B cell (primary cell): ENCODE data around the gene VASN. TPM values are rescaled to one million over a fixed set of nuclear protein-coding genes. Genes with fewer than 3 reads are reported as not detected.

Experiments used
- ATAC-seq: fragments of 200-7000 bp; cut with Tn5 transposase; one replicate; pipeline ENCODE4 v1.10.0; 2021; ENCODE audit warnings: low read depth, mild to moderate bottlenecking, moderate number of reproducible peaks, moderate library complexity
- CTCF ChIA-PET: fragments of 350-600 bp; sonication (Branson Sonifier 250); formaldehyde crosslinking; loops from one replicate; lab custom pipeline; 2021; ENCODE audit warnings: antibody characterized with exemption, inconsistent platforms; lab: Charles Lee
- POLR2A ChIA-PET: fragments of 350-600 bp; sonication (Branson Sonifier 250); formaldehyde crosslinking; loops from one replicate; lab custom pipeline; 2021; ENCODE audit warnings: antibody characterized with exemption; lab: Charles Lee
- DNase-seq: peaks from one replicate; pipeline ENCODE4 v3.0.0; 2013
- H2AFZ ChIP-seq: 2 replicates; pipeline ENCODE4 v1.6.1; 2012; ENCODE audit warnings: mild to moderate bottlenecking, low read depth, low read length; ENCODE audit not compliant: insufficient read depth, poor library complexity, severe bottlenecking
- H3K27ac ChIP-seq, 2 donors: 1 replicate in 1 of 2; 2 replicates in 1 of 2; pipeline ENCODE4 v1.5.1; 2012 to 2013; ENCODE audit warnings: low read length in 2 of 2, mild to moderate bottlenecking in 2 of 2, moderate library complexity in 1 of 2
- H3K27me3 ChIP-seq, 4 experiments: fragments of 200-600 bp in 1 of 4; sonication (generic) in 1 of 4; replicated peaks in 1 of 4; 1 replicate in 2 of 4; 2 replicates in 2 of 4; pipeline versions ENCODE4 v1.6.1 to v1.7.0; 2013 to 2016; ENCODE audit warnings: low read length in 3 of 4, mild to moderate bottlenecking in 2 of 4, mixed read lengths in 1 of 4, moderate library complexity in 1 of 4; ENCODE audit not compliant: insufficient read depth in 4 of 4, control insufficient read depth in 3 of 4; ENCODE audit errors: control extremely low read depth in 1 of 4
- H3K36me3 ChIP-seq, 2 experiments: replicated peaks in 1 of 2; 1 replicate in 1 of 2; 2 replicates in 1 of 2; pipeline versions ENCODE4 v1.6.1 to v1.7.1; 2013; ENCODE audit warnings: low read length in 1 of 2; ENCODE audit not compliant: insufficient read depth in 2 of 2, control insufficient read depth in 1 of 2; ENCODE audit errors: control extremely low read depth in 1 of 2, extremely low read depth in 1 of 2
- H3K4me1 ChIP-seq, 2 donors: fragments of 200-600 bp in 1 of 2; sonication (generic) in 1 of 2; 1 replicate in 1 of 2; 2 replicates in 1 of 2; pipeline versions ENCODE4 v1.5.1 to v1.6.1; 2013 to 2017; ENCODE audit warnings: low read length in 2 of 2; ENCODE audit not compliant: control insufficient read depth in 2 of 2, insufficient read depth in 2 of 2
- H3K4me2 ChIP-seq: replicated peaks from 2 replicates; pipeline ENCODE3; 2012; ENCODE audit warnings: mild to moderate bottlenecking, low read depth, low read length; ENCODE audit not compliant: poor library complexity, severe bottlenecking
- H3K4me3 ChIP-seq, 5 experiments: fragments of 200-600 bp in 1 of 5; sonication (generic) in 1 of 5; 1 replicate in 3 of 5; 2 replicates in 2 of 5; pipeline versions ENCODE4 v1.5.1 to v1.7.0; 2011 to 2016; ENCODE audit warnings: low read length in 4 of 5, mild to moderate bottlenecking in 4 of 5, low read depth in 2 of 5, control low read depth in 1 of 5, moderate library complexity in 1 of 5; ENCODE audit not compliant: insufficient read depth in 1 of 5; ENCODE audit errors: control extremely low read depth in 1 of 5, extremely low read depth in 1 of 5
- H3K79me2 ChIP-seq: fragments of 200-600 bp; sonication (generic); one replicate; pipeline ENCODE4 v1.6.0; 2016; ENCODE audit warnings: low read length; ENCODE audit not compliant: control insufficient read depth, insufficient read depth
- H3K9ac ChIP-seq: fragments of 200-600 bp; sonication (generic); 2 replicates; pipeline ENCODE4 v1.6.1; 2017; ENCODE audit warnings: mild to moderate bottlenecking, low read length, moderate library complexity
- H3K9me3 ChIP-seq, 3 donors: one replicate each; pipeline versions ENCODE4 v1.6.1 to v1.7.1; 2013; ENCODE audit warnings: low read length in 2 of 3; ENCODE audit not compliant: control insufficient read depth in 2 of 3, insufficient read depth in 1 of 3; ENCODE audit errors: control extremely low read depth in 1 of 3
- H4K20me1 ChIP-seq: 2 replicates; pipeline ENCODE4 v1.6.0; 2012; ENCODE audit warnings: mild to moderate bottlenecking, low read length; ENCODE audit not compliant: insufficient read depth, control insufficient read depth, poor library complexity, severe bottlenecking
- H3K27ac Mint-ChIP-seq: one replicate; pipeline ENCODE4 v1.8.0; 2021; ENCODE audit warnings: mixed read lengths
- H3K27me3 Mint-ChIP-seq: one replicate; pipeline ENCODE4 v1.8.0; 2021; ENCODE audit warnings: mixed read lengths
- H3K4me1 Mint-ChIP-seq: one replicate; pipeline ENCODE4 v1.8.0; 2021; ENCODE audit warnings: mixed read lengths
- H3K4me3 Mint-ChIP-seq: one replicate; pipeline ENCODE4 v1.8.0; 2021; ENCODE audit warnings: mixed read lengths
- H3K9me3 Mint-ChIP-seq: one replicate; pipeline ENCODE4 v1.8.0; 2022; ENCODE audit warnings: mixed read lengths; ENCODE audit not compliant: insufficient read depth
- CTCF ChIP-seq: fragments of 200-600 bp; IDR thresholded peaks from one replicate; pipeline ENCODE4 v1.8.0; 2022; ENCODE audit warnings: antibody characterized with exemption, mild to moderate bottlenecking
- EZH2 ChIP-seq: IDR thresholded peaks from 2 replicates; pipeline ENCODE4 v1.6.1; 2012; ENCODE audit warnings: borderline replicate concordance, low read depth, mild to moderate bottlenecking, moderate library complexity, low read length; ENCODE audit not compliant: insufficient read depth, poor library complexity, severe bottlenecking
- WGBS: methylation state at CpG from one replicate; pipeline ENCODE4 v1.1.5; 2013; ENCODE audit warnings: missing lambda C conversion rate; ENCODE audit not compliant: insufficient coverage; 5-methylcytosine and 5-hydroxymethylcytosine counted together
- intact Hi-C: fragments of 100-400 bp; cut with micrococcal nuclease; formaldehyde crosslinking; loops from one replicate; pipeline ENCODE4 v1.10.0; 2022
- polyA plus RNA-seq: library from polyadenylated mRNA; depleted of rRNA; stranded (reverse); fragments of >200 nt; gene quantifications from 2 replicates; pipeline ENCODE4 v1.2.3, GENCODE V29; 2012
- total RNA-seq, 2 donors: library from RNA; stranded (reverse); fragments of 120-200 nt in 1 of 2; gene quantifications; 1 replicate in 1 of 2; 2 replicates in 1 of 2; pipeline versions ENCODE4 v1.2.3 to v1.2.4, GENCODE V29; 2013 to 2022

Gene VASN
- total and polyA plus RNA-seq, 2 donors (not counting 1 experiment from before 2014, with no cell fraction given) = 0.57 to 0.76 TPM

- intact Hi-C loops = no loop called here
- H3K27ac Mint-ChIP-seq = no peak overlapping the region
- Histone ChIP-seq H3K79me2 (peaks cover 60% of the 10 kb centered on the region), H4K20me1 (peaks cover 97% of the 10 kb centered on the region), H3K4me3 (no peak overlapping the region), H2AFZ (no peak overlapping the region), H3K27ac (no peak overlapping the region), H3K4me2 (no peak overlapping the region), H3K4me1 (no peaks in the 10 kb centered on the region), H3K9me3 (no peaks in the 10 kb centered on the region), H3K9ac (no peak overlapping the region), H3K36me3 (peaks cover 0 to 78% of the 10 kb centered on the region in 2 experiments), H3K27me3 (no peaks in the 10 kb centered on the region)
- 84% methylated on average over 8 of the region's 8 CpGs for WGBS
- ATAC-seq (no peak), DNase-seq (no peak)
- H3K27me3 Mint-ChIP-seq = no peaks in the 10 kb centered on the region
- TF ChIP-seq CTCF (no peak), EZH2 (no peak)
- H3K9me3 Mint-ChIP-seq = no peaks in the 10 kb centered on the region
- H3K4me3 Mint-ChIP-seq = no peak overlapping the region
- no peaks in the 10 kb centered on the region for H3K4me1 Mint-ChIP-seq
- ChIA-PET POLR2A (no interaction called here), CTCF (interaction anchor here (0.5 to 1.3 kb wide), 2 partner anchors 27 to 249 kb away, joined by 3 read pairs; no protein-coding TSS in a partner anchor)
Observed at GRCh38 chr16:4386451-4386805, 14.8 kb downstream of the VASN start.

- WGBS = 100% methylated on average over 6 of the region's 10 CpGs
- Mint-ChIP-seq H3K4me1 (no peaks in the 10 kb centered on the region), H3K9me3 (no peaks in the 10 kb centered on the region), H3K4me3 (no peak overlapping the region), H3K27me3 (no peaks in the 10 kb centered on the region), H3K27ac (no peak overlapping the region)
- ATAC-seq (no peak), DNase-seq (no peak)
- intact Hi-C loops = no loop called here
- Histone ChIP-seq H3K9me3 (no peaks in the 10 kb centered on the region), H3K4me1 (no peaks in the 10 kb centered on the region), H3K27ac (no peak overlapping the region), H3K4me3 (no peak overlapping the region), H3K36me3 (peaks cover 0 to 82% of the 10 kb centered on the region in 2 experiments), H3K79me2 (peaks cover 56% of the 10 kb centered on the region), H3K4me2 (no peak overlapping the region), H4K20me1 (peaks cover 97% of the 10 kb centered on the region), H2AFZ (no peak overlapping the region), H3K9ac (no peak overlapping the region), H3K27me3 (no peaks in the 10 kb centered on the region)
- TF ChIP-seq EZH2 (no peak), CTCF (no peak)
- CTCF ChIA-PET = no interaction called here
- POLR2A ChIA-PET = no interaction called here
Observed at GRCh38 chr16:4386951-4387565, 15.4 kb downstream of the VASN start.
